RWPE2 (cell line): ENCODE results near the gene PCAT6.

Source experiments
- ATAC-seq: fragments of 200-7000 bp; cut with Tn5 transposase; 3 replicates; pipeline ENCODE4 v1.9.1; 2021; ENCODE audit warnings: low read depth
- DNase-seq: peaks from one replicate; pipeline ENCODE4 v3.0.0-alpha.2; 2020; ENCODE audit warnings: low spot score
- H3K27ac ChIP-seq: fragments of 450-650 bp; 2 replicates; pipeline ENCODE4 v1.5.1; 2017; ENCODE audit warnings: mild to moderate bottlenecking; ENCODE audit not compliant: poor library complexity, severe bottlenecking
- H3K27me3 ChIP-seq: fragments of 250-450 bp; sonication (Bioruptor Pico); 2 replicates; pipeline ENCODE4 v1.5.1; 2021; ENCODE audit warnings: mild to moderate bottlenecking, moderate library complexity; ENCODE audit not compliant: insufficient read depth, poor library complexity, severe bottlenecking
- H3K36me3 ChIP-seq: fragments of 250-450 bp; sonication (Bioruptor Pico); 2 replicates; pipeline ENCODE4 v1.5.1; 2020; ENCODE audit warnings: low read depth, mild to moderate bottlenecking, moderate library complexity
- H3K4me1 ChIP-seq: fragments of 250-450 bp; sonication (Bioruptor Pico); 2 replicates; pipeline ENCODE4 v1.5.1; 2021; ENCODE audit warnings: mild to moderate bottlenecking, moderate library complexity; ENCODE audit not compliant: insufficient read depth, poor library complexity, severe bottlenecking
- H3K4me3 ChIP-seq: fragments of 250-450 bp; sonication (Bioruptor Pico); 2 replicates; pipeline ENCODE4 v1.5.1; 2021; ENCODE audit warnings: mild to moderate bottlenecking, moderate library complexity; ENCODE audit not compliant: severe bottlenecking
- H3K9me3 ChIP-seq: fragments of 250-450 bp; sonication (Bioruptor Pico); 2 replicates; pipeline ENCODE4 v1.5.1; 2021; ENCODE audit warnings: mild to moderate bottlenecking, moderate library complexity; ENCODE audit not compliant: severe bottlenecking
- TF ChIP-seq, protein P1 (sequence below): fragments of 450-650 bp; IDR thresholded peaks from one replicate; pipeline ENCODE4 v1.5.1; 2017; ENCODE audit warnings: mild to moderate bottlenecking, moderate library complexity; ENCODE audit not compliant: poor library complexity, severe bottlenecking

PCAT6 gene

GRCh38 chr1:202810193-202810614 lies 550 bp upstream of the PCAT6 start:
- DNase-seq (no peak), ATAC-seq (no peak)
- H3K27me3 ChIP-seq = no peaks in the 10 kb centered on the region
- H3K9me3 ChIP-seq = no peaks in the 10 kb centered on the region
- TF ChIP-seq, protein P1, sequence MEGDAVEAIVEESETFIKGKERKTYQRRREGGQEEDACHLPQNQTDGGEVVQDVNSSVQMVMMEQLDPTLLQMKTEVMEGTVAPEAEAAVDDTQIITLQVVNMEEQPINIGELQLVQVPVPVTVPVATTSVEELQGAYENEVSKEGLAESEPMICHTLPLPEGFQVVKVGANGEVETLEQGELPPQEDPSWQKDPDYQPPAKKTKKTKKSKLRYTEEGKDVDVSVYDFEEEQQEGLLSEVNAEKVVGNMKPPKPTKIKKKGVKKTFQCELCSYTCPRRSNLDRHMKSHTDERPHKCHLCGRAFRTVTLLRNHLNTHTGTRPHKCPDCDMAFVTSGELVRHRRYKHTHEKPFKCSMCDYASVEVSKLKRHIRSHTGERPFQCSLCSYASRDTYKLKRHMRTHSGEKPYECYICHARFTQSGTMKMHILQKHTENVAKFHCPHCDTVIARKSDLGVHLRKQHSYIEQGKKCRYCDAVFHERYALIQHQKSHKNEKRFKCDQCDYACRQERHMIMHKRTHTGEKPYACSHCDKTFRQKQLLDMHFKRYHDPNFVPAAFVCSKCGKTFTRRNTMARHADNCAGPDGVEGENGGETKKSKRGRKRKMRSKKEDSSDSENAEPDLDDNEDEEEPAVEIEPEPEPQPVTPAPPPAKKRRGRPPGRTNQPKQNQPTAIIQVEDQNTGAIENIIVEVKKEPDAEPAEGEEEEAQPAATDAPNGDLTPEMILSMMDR = no peak
- peak overlapping the region; percentile 35 for H3K27ac ChIP-seq
- H3K4me3 ChIP-seq = peak overlapping the region; percentile 65
- no peaks in the 10 kb centered on the region; the same call in 1 of the 2 replicates for H3K36me3 ChIP-seq
- H3K4me1 ChIP-seq = peaks cover 19% of the 10 kb centered on the region

GRCh38 chr1:202811296-202812175 lies 782 bp downstream of the PCAT6 start:
- Histone ChIP-seq H3K27me3 (no peaks in the 10 kb centered on the region), H3K4me3 (peak overlapping the region; percentile 65), H3K36me3 (no peaks in the 10 kb centered on the region), H3K4me1 (peaks cover 11% of the 10 kb centered on the region), H3K9me3 (no peaks in the 10 kb centered on the region), H3K27ac (peak overlapping the region; percentile 35)
- ATAC-seq = peak; percentile 1; the same call in 2 of the 3 replicates
- TF ChIP-seq, protein P1 = no peak
- no peak for DNase-seq

DNA sequence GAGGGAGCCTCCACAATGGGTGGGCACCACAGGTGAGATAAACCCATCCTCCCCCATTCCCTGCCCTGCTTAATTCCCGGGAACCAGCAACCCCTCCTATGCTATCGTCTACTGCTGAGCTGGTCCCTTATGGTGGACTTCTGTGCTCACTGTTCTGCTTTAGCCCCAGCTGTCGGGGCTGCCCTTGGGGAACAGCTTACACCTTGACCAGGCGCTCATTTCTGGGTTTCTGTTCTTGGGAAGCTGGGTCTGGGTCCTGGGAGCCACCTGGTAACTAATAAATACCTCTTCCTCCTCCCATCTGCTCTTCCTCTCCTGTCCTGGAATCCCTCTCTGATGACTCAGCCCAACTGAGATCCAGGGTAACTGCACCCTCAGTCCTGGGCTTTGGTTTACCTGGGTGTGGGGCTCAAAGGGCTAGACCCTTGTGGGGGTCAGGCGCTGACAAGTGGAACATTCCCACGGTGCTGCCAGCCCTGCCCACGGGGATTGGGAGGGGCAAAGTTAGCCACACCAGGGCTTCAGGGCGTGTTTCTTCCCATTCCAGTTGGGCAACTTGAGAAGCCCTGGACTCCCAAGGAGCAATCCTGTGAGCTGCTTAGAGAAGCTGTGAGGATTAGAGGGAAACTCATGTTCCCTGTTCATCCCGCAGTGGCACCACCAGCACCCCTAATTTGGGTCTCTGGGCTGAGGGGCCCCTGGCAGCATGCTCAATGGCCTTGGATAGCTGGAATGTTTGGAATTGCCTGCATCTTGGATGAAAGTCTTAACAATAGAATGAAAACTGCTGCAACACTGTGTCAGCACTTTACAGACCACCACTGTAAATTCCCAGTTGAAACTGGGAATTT lies 1.6 kb downstream of the PCAT6 start:
- peak overlapping the region; percentile 35 for H3K27ac ChIP-seq
- no peaks in the 10 kb centered on the region for H3K36me3 ChIP-seq
- ATAC-seq (0 out of 3 replicates have a peak, but pooled peaks have one; percentile 2), DNase-seq (no peak)
- TF ChIP-seq, protein P1 = no peak
- no peaks in the 10 kb centered on the region for H3K9me3 ChIP-seq
- H3K4me3 ChIP-seq = no peak overlapping the region
- peaks cover 11% of the 10 kb centered on the region for H3K4me1 ChIP-seq
- no peaks in the 10 kb centered on the region for H3K27me3 ChIP-seq

DNA sequence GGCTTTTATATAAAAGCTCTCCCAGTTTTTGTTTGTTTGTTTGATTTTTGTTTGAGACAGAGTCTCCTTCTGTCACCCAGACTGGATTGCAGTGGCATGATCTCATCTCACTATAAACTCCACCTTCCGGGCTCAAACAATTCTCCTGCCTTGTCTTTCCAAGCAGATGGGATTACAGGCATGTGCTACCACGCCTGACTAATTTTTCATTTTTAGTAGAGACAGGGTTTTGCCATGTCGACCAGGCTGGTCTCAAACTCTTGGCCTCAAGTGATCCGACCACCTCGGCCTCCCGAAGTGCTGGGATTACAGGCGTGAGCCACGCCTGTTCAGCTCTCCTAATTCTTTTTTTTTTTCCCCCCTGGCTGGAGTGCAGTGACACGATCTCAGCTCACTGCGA lies 4.4 kb downstream of the PCAT6 start:
- TF ChIP-seq, protein P1 = no peak
- ATAC-seq (no peak), DNase-seq (no peak)

More for the DNA sequence above, 4.4 kb downstream of the PCAT6 start:
- Histone ChIP-seq H3K9me3 (no peaks in the 10 kb centered on the region), H3K27ac (no peak overlapping the region), H3K4me1 (peaks cover 11% of the 10 kb centered on the region), H3K36me3 (no peaks in the 10 kb centered on the region), H3K4me3 (no peak overlapping the region), H3K27me3 (no peaks in the 10 kb centered on the region)
